PFSK-1 (cell line): ENCODE measurements around the gene SNTN. TPM values are rescaled to one million over a fixed set of nuclear protein-coding genes. Genes with fewer than 3 reads are reported as not detected.

Source experiments
- FOXP2 ChIP-seq: optimal IDR thresholded peaks from 2 replicates; pipeline ENCODE3; 2011; ENCODE audit warnings: borderline replicate concordance, control low read depth, inconsistent platforms; ENCODE audit not compliant: insufficient read depth; ENCODE audit errors: extremely low read length, extremely low read depth
- POLR2AphosphoS5 ChIP-seq: IDR thresholded peaks from 2 replicates; pipeline ENCODE4 v1.6.1; 2012; ENCODE audit warnings: low read depth, mild to moderate bottlenecking, control low read depth, low read length, moderate library complexity
- REST ChIP-seq, 2 experiments: IDR thresholded peaks; 2 replicates each; pipeline versions ENCODE4 v1.6.1 to v1.8.0; 2011 to 2012; ENCODE audit warnings: low read depth in 2 of 2, low read length in 2 of 2, control low read depth in 1 of 2, inconsistent platforms in 1 of 2, mild to moderate bottlenecking in 1 of 2, moderate library complexity in 1 of 2; ENCODE audit not compliant: insufficient read depth in 1 of 2
- SIN3A ChIP-seq: IDR thresholded peaks from 2 replicates; pipeline ENCODE4 v1.6.1; 2012; ENCODE audit warnings: mild to moderate bottlenecking, low read length, moderate library complexity, borderline replicate concordance; ENCODE audit not compliant: insufficient read depth
- TAF1 ChIP-seq: IDR thresholded peaks from 2 replicates; pipeline ENCODE4 v1.6.1; 2012; ENCODE audit warnings: low read length, control low read depth, borderline replicate concordance; ENCODE audit not compliant: insufficient read depth
- polyA plus RNA-seq: library from polyadenylated mRNA; unstranded; fragments of >200 nt; gene quantifications from one replicate; pipeline ENCODE4 v1.2.1, GENCODE V29; 2012; ENCODE audit warnings: low read depth, missing spikeins; ENCODE audit not compliant: insufficient read length

The SNTN gene
- polyA plus RNA-seq: not detected

- no peak for TF ChIP-seq TAF1
- TF ChIP-seq REST (IDR thresholded peaks at IDR 0.05; ENCODE audit: insufficient read depth in 1 of 2, low read depth in 2 of 2, low read length in 2 of 2): no peak
- TF ChIP-seq SIN3A: no peak
- no peak for TF ChIP-seq FOXP2
- no peak for TF ChIP-seq POLR2AphosphoS5
Measured at GRCh38 chr3:63652066-63652725, at the start of gene SNTN. Gene SNTN (plus strand): TSS chr3:63652675. CDS start chr3:63652688, 13 bp downstream.

- TF ChIP-seq SIN3A (no peak), POLR2AphosphoS5 (no peak), FOXP2 (no peak), TAF1 (no peak), REST (IDR thresholded peaks at IDR 0.05; ENCODE audit: insufficient read depth in 1 of 2, low read depth in 2 of 2, low read length in 2 of 2) (no peak)
Measured at GRCh38 chr3:63607716-63608115, 44.8 kb upstream of the SNTN start.

GRCh38 chr3:63609408-63609807, 43.1 kb upstream of the SNTN start:
- TF ChIP-seq SIN3A (no peak), FOXP2 (no peak), TAF1 (no peak), POLR2AphosphoS5 (no peak), REST (IDR thresholded peaks at IDR 0.05; ENCODE audit: insufficient read depth in 1 of 2, low read depth in 2 of 2, low read length in 2 of 2) (no peak)

GRCh38 chr3:63609834-63610233, 42.6 kb upstream of the SNTN start:
- no peak for TF ChIP-seq REST (IDR thresholded peaks at IDR 0.05; ENCODE audit: insufficient read depth in 1 of 2, low read depth in 2 of 2, low read length in 2 of 2)

- TF ChIP-seq REST (IDR thresholded peaks at IDR 0.05; ENCODE audit: insufficient read depth in 1 of 2, low read depth in 2 of 2, low read length in 2 of 2) (peak; percentile 63 to 87), SIN3A (no peak), FOXP2 (no peak)
Measured at GRCh38 chr3:63611382-63611781, 41.1 kb upstream of the SNTN start.
